Suprapubic skin (tissue), 3 donors: ENCODE results near the gene OR4D11.

Experiments
- POLR2AphosphoS5 ChIP-seq, 3 donors: sonication (generic); formaldehyde crosslinking; IDR thresholded peaks; one replicate each; pipeline ENCODE4 v1.6.1; 2017; ENCODE audit warnings: antibody characterized with exemption in 3 of 3
- TF ChIP-seq, protein P1 (sequence below), 2 donors: fragments of 200-600 bp in 1 of 2; fragments of 450-650 bp in 1 of 2; sonication (generic) in 1 of 2; IDR thresholded peaks; one replicate each; pipeline ENCODE4 v1.5.1; 2016 to 2019; ENCODE audit warnings: antibody characterized with exemption in 2 of 2, mild to moderate bottlenecking in 1 of 2, moderate library complexity in 1 of 2

DNA sequence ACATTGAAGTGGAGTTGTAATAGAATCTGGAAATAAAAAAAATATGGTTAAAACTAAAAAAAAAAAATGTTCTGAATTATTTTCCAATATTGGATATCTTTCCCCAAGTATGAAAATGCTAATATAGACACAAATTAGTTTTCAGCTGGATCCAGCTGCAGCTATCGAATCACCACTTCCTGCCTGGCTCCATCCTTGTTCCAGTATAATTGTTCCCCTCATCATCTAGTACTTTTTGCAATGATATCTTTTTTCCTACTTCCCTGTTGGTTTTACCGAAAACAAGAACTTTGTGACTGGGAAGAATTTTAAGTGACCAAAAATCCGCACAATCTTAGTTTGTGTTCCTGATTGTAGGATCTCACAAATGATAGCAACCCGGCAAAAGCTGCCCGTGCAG, 17.4 kb downstream of the OR4D11 start:
- TF ChIP-seq, protein P1, sequence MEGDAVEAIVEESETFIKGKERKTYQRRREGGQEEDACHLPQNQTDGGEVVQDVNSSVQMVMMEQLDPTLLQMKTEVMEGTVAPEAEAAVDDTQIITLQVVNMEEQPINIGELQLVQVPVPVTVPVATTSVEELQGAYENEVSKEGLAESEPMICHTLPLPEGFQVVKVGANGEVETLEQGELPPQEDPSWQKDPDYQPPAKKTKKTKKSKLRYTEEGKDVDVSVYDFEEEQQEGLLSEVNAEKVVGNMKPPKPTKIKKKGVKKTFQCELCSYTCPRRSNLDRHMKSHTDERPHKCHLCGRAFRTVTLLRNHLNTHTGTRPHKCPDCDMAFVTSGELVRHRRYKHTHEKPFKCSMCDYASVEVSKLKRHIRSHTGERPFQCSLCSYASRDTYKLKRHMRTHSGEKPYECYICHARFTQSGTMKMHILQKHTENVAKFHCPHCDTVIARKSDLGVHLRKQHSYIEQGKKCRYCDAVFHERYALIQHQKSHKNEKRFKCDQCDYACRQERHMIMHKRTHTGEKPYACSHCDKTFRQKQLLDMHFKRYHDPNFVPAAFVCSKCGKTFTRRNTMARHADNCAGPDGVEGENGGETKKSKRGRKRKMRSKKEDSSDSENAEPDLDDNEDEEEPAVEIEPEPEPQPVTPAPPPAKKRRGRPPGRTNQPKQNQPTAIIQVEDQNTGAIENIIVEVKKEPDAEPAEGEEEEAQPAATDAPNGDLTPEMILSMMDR (IDR thresholded peaks at IDR 0.05) = no peak
- TF ChIP-seq POLR2AphosphoS5 (IDR thresholded peaks at IDR 0.05) = no peak
